ENCODE results near the gene GPC6.

Gene GPC6

GRCh38 chr13:93246069-93246468 lies 19.5 kb downstream of the GPC6 start:
- Mint-ChIP-seq H3K9me3 (peaks cover 2% of the 10 kb centered on the region), H3K4me1 (no peaks in the 10 kb centered on the region), H3K36me3 (no peaks in the 10 kb centered on the region), H3K27ac (no peak overlapping the region), H3K4me3 (no peak overlapping the region)
- no peak for ATAC-seq
- DNase-seq (ENCODE audit: low spot score in 2 of 2) = no peak

- Mint-ChIP-seq H3K9me3 (peaks cover 2% of the 10 kb centered on the region), H3K27ac (no peak overlapping the region), H3K36me3 (no peaks in the 10 kb centered on the region), H3K4me1 (no peaks in the 10 kb centered on the region), H3K4me3 (no peak overlapping the region)
- no peak for DNase-seq (ENCODE audit: low spot score in 2 of 2)
- ATAC-seq = no peak
Measured at GRCh38 chr13:93248627-93249047, 22.0 kb downstream of the GPC6 start.

DNA sequence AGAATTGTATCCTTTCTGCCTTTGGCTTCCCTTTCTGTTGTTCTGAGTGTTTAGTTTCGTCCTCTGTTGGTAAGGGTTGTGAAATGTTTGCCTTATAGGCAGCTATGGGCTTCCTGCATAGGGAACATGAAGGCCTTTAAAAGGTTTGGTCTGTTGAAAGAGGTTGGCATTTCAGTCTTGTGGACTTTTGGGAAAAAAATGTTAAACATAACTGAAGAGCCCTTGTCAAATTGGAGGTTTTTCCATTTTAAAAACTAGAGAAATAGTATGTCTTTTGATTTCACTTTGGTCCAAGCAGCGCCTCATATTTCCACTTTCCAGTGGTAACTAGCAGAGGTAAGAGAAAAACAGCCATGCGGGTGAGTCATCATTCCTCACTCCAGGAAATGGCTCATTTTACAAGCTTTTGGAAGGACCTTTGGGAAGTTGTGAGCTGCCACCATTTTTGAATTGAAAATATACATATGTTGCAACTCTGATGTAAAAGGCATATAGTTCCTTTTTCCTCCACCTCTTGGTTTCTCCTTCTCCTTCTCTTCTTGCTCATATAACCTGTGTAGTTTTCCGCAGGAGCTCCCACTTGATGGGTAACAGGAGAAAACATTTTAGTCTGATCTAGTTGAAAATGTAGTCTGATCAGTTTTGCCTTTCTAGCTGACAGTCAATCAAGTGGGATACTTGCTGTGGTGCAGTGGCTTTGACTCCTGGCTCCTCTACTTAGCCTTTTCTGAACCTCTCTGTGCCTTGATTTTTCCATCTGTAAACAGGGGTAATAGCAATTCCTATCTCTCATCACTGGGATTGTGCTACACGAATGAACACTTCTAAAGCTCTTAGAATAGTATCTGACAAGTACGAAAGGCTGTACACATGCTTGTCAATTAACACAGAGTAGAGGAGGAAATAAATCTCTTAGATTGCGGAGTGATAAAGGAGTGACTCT lies 23.0 kb downstream of the GPC6 start:
- DNase-seq (ENCODE audit: low spot score in 2 of 2) (no peak), ATAC-seq (no peak)
- H3K9me3 Mint-ChIP-seq = peaks cover 2% of the 10 kb centered on the region
- no peaks in the 10 kb centered on the region for H3K36me3 Mint-ChIP-seq
- H3K27ac Mint-ChIP-seq = no peak overlapping the region
- no peak overlapping the region for H3K4me3 Mint-ChIP-seq
- no peaks in the 10 kb centered on the region for H3K4me1 Mint-ChIP-seq

GRCh38 chr13:93254775-93255174 lies 28.2 kb downstream of the GPC6 start:
- no peak for ATAC-seq
- H3K4me3 Mint-ChIP-seq = no peak overlapping the region
- no peak for DNase-seq (ENCODE audit: low spot score in 2 of 2)
- no peaks in the 10 kb centered on the region for H3K4me1 Mint-ChIP-seq
- H3K27ac Mint-ChIP-seq = no peak overlapping the region
- H3K9me3 Mint-ChIP-seq = no peaks in the 10 kb centered on the region
- H3K36me3 Mint-ChIP-seq = no peaks in the 10 kb centered on the region

- H3K27ac Mint-ChIP-seq = no peak overlapping the region
- no peaks in the 10 kb centered on the region for H3K9me3 Mint-ChIP-seq
- ATAC-seq (no peak), DNase-seq (ENCODE audit: low spot score in 2 of 2) (no peak)
- H3K36me3 Mint-ChIP-seq = no peaks in the 10 kb centered on the region
- H3K4me1 Mint-ChIP-seq = no peaks in the 10 kb centered on the region
- H3K4me3 Mint-ChIP-seq = no peak overlapping the region
Measured at GRCh38 chr13:93256998-93257397, 30.4 kb downstream of the GPC6 start.

GRCh38 chr13:93259527-93260080 lies 33.0 kb downstream of the GPC6 start:
- Mint-ChIP-seq H3K36me3 (no peaks in the 10 kb centered on the region), H3K4me1 (no peaks in the 10 kb centered on the region), H3K27ac (no peak overlapping the region), H3K9me3 (no peaks in the 10 kb centered on the region), H3K4me3 (no peak overlapping the region)
- no peak for ATAC-seq
- no peak for DNase-seq (ENCODE audit: low spot score in 2 of 2)

DNA sequence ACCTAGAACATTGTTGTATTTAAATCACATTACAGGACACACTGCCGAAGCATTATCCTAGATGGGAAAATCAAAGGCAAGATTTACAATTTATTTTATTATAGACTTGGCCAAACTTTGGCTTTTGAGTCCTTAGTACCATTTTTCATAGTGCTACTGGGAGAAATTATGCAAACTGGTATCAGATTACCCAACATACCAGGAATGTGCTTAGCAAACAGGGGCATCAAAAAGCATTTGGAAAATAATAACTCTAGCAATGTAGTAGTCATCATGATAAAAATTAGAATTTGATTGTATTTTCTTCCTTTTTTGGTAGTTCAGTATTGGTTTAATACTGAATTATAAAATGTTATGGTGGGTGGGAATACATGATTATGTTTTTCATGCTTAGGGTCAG lies 34.0 kb downstream of the GPC6 start:
- Mint-ChIP-seq H3K9me3 (no peaks in the 10 kb centered on the region), H3K27ac (no peak overlapping the region), H3K4me1 (no peaks in the 10 kb centered on the region), H3K36me3 (no peaks in the 10 kb centered on the region), H3K4me3 (no peak overlapping the region)
- DNase-seq (ENCODE audit: low spot score in 2 of 2) (no peak), ATAC-seq (no peak)

DNA sequence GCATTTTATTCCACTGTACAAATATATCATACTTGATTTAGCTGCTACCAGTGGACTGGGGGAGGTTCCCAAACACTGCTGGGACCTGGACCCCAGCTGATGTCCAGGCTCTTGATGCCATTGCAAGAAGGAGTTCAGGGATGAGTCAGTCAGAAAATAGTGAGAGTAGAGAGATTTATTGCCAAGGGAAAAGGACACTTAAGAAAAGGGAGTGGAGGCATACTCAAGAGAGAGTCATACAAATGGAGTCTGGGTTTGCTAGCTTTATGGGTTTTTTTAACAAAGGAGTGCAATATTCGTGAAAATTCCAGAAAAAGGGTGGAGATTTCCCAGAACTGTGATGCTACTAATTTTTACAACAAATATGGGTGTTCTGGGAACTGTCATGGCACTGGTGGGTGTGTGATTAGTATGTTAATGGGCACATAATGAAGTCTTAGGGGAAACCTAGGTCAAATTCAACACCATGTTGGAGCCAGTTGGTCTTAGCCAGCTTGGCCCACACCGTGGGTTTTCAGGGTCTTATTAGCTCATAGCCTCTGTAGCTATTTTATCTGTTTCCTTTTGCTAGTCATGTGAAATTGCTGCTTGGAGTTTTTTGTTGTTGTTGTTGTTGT lies 36.2 kb downstream of the GPC6 start:
- H3K9me3 Mint-ChIP-seq = no peaks in the 10 kb centered on the region
- no peak for DNase-seq (ENCODE audit: low spot score in 2 of 2)
- no peak overlapping the region for H3K27ac Mint-ChIP-seq
- no peak for ATAC-seq
- H3K4me3 Mint-ChIP-seq = no peak overlapping the region
- H3K4me1 Mint-ChIP-seq = no peaks in the 10 kb centered on the region
- no peaks in the 10 kb centered on the region for H3K36me3 Mint-ChIP-seq

GRCh38 chr13:93264876-93265275 lies 38.3 kb downstream of the GPC6 start:
- H3K9me3 Mint-ChIP-seq = no peaks in the 10 kb centered on the region
- DNase-seq (ENCODE audit: low spot score in 2 of 2) (no peak), ATAC-seq (no peak)
- H3K27ac Mint-ChIP-seq = no peak overlapping the region
- no peaks in the 10 kb centered on the region for H3K36me3 Mint-ChIP-seq
- H3K4me3 Mint-ChIP-seq = no peak overlapping the region
- no peaks in the 10 kb centered on the region for H3K4me1 Mint-ChIP-seq

DNA sequence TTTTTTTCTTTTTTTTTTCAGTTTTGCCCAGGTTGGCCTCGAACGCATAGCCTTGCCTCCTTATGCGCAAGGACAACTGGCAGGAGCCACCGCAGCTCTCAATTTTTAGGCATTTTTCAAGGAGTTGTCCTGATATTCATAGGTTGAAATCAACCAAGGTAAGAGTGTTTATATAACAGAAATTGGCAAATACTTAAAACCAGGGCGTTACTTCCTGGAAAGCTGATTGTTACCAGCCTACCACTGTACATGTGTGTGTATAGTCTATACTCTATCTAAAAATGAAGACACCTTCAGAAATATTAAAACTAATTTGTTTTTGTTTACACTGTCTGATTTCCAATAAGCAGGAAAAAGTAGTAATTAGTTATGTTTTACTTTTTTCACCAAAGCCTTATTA lies 39.2 kb downstream of the GPC6 start:
- Mint-ChIP-seq H3K4me3 (no peak overlapping the region), H3K27ac (no peak overlapping the region), H3K4me1 (no peaks in the 10 kb centered on the region), H3K36me3 (no peaks in the 10 kb centered on the region), H3K9me3 (no peaks in the 10 kb centered on the region)
- ATAC-seq (no peak), DNase-seq (ENCODE audit: low spot score in 2 of 2) (no peak)

DNA sequence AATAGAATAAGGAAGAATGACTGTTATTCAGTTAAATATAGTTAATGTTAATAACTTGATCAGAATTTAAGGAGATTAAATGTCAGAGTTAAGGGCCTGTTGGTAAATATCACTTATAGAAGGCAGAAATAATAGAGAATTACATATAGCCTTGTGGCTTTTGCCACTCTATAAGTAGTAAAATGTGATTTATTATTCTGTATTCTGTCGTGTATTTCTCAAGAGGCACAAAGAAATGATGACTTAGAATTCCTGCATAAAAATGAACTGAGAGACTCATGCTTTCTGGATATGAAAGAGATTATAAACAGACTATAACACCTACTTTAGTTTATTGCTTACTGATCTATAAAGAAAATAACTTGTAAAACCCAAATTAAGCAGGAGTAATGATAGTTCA lies 40.1 kb downstream of the GPC6 start:
- no peaks in the 10 kb centered on the region for H3K4me1 Mint-ChIP-seq
- ATAC-seq = no peak
- no peaks in the 10 kb centered on the region for H3K9me3 Mint-ChIP-seq
- no peak overlapping the region for H3K27ac Mint-ChIP-seq
- no peaks in the 10 kb centered on the region for H3K36me3 Mint-ChIP-seq
- no peak for DNase-seq (ENCODE audit: low spot score in 2 of 2)
- no peak overlapping the region for H3K4me3 Mint-ChIP-seq

GRCh38 chr13:93268327-93269028 lies 41.9 kb downstream of the GPC6 start:
- Mint-ChIP-seq H3K27ac (no peak overlapping the region), H3K4me1 (no peaks in the 10 kb centered on the region), H3K36me3 (no peaks in the 10 kb centered on the region), H3K4me3 (no peak overlapping the region), H3K9me3 (no peaks in the 10 kb centered on the region)
- DNase-seq (ENCODE audit: low spot score in 2 of 2) (no peak), ATAC-seq (no peak)

GRCh38 chr13:93270769-93271742 lies 44.4 kb downstream of the GPC6 start:
- Mint-ChIP-seq H3K36me3 (no peaks in the 10 kb centered on the region), H3K4me3 (no peak overlapping the region), H3K27ac (no peak overlapping the region), H3K9me3 (no peaks in the 10 kb centered on the region), H3K4me1 (no peaks in the 10 kb centered on the region)
- ATAC-seq = no peak
- DNase-seq (ENCODE audit: low spot score in 2 of 2) = no peak

GRCh38 chr13:93279982-93280381 lies 53.4 kb downstream of the GPC6 start:
- Mint-ChIP-seq H3K27ac (no peak overlapping the region), H3K36me3 (no peaks in the 10 kb centered on the region), H3K9me3 (peaks cover 4% of the 10 kb centered on the region), H3K4me1 (no peaks in the 10 kb centered on the region), H3K4me3 (no peak overlapping the region)
- no peak for ATAC-seq
- no peak for DNase-seq (ENCODE audit: low spot score in 2 of 2)
